ENCODE results near the gene GPD1L.

DNA sequence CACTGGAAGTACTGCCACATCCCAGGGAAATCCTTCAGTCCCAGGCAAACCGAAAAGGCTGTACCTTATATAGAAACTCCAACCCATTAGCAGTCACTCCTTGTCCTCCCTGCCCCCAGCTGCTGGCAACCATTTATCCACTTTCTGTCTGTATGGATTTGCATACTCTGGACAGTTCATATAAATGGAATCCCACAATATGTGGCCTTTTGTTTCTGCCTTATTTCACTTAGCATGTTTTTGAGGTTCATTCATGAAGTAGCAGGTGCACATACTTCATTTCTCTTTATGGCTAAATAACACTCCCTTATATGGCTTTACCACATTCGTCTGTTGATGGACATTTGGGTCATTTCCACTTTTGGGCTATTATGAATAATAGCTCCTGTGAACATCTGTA is 80.5 kb downstream of the GPD1L start:
- TF ChIP-seq, protein P1, sequence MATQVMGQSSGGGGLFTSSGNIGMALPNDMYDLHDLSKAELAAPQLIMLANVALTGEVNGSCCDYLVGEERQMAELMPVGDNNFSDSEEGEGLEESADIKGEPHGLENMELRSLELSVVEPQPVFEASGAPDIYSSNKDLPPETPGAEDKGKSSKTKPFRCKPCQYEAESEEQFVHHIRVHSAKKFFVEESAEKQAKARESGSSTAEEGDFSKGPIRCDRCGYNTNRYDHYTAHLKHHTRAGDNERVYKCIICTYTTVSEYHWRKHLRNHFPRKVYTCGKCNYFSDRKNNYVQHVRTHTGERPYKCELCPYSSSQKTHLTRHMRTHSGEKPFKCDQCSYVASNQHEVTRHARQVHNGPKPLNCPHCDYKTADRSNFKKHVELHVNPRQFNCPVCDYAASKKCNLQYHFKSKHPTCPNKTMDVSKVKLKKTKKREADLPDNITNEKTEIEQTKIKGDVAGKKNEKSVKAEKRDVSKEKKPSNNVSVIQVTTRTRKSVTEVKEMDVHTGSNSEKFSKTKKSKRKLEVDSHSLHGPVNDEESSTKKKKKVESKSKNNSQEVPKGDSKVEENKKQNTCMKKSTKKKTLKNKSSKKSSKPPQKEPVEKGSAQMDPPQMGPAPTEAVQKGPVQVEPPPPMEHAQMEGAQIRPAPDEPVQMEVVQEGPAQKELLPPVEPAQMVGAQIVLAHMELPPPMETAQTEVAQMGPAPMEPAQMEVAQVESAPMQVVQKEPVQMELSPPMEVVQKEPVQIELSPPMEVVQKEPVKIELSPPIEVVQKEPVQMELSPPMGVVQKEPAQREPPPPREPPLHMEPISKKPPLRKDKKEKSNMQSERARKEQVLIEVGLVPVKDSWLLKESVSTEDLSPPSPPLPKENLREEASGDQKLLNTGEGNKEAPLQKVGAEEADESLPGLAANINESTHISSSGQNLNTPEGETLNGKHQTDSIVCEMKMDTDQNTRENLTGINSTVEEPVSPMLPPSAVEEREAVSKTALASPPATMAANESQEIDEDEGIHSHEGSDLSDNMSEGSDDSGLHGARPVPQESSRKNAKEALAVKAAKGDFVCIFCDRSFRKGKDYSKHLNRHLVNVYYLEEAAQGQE (IDR thresholded peaks at IDR 0.05; ENCODE audit: low read depth, low read length), result no peak
- no peak for TF ChIP-seq NFYA (IDR thresholded peaks at IDR 0.05; ENCODE audit: borderline replicate concordance, low read depth, low read length)
- no peak for TF ChIP-seq ZNF274 (IDR thresholded peaks at IDR 0.05; ENCODE audit: insufficient read depth, insufficient read length)
- TF ChIP-seq, protein P2, sequence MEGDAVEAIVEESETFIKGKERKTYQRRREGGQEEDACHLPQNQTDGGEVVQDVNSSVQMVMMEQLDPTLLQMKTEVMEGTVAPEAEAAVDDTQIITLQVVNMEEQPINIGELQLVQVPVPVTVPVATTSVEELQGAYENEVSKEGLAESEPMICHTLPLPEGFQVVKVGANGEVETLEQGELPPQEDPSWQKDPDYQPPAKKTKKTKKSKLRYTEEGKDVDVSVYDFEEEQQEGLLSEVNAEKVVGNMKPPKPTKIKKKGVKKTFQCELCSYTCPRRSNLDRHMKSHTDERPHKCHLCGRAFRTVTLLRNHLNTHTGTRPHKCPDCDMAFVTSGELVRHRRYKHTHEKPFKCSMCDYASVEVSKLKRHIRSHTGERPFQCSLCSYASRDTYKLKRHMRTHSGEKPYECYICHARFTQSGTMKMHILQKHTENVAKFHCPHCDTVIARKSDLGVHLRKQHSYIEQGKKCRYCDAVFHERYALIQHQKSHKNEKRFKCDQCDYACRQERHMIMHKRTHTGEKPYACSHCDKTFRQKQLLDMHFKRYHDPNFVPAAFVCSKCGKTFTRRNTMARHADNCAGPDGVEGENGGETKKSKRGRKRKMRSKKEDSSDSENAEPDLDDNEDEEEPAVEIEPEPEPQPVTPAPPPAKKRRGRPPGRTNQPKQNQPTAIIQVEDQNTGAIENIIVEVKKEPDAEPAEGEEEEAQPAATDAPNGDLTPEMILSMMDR (IDR thresholded peaks at IDR 0.05 in 2 of 3, conservative IDR thresholded peaks at IDR 0.05 in 1 of 3; ENCODE audit: control insufficient read depth in 2 of 3, extremely low read depth in 1 of 3, insufficient read depth in 1 of 3, low read depth in 3 of 3, low read length in 3 of 3), result no peak
- no peak for TF ChIP-seq EP300 (IDR thresholded peaks at IDR 0.05; ENCODE audit: borderline replicate concordance in 1 of 2, control insufficient read depth in 1 of 2, low read depth in 2 of 2, low read length in 2 of 2)
- TF ChIP-seq SP1 (IDR thresholded peaks at IDR 0.05; ENCODE audit: low read depth, low read length), result no peak
- TF ChIP-seq, protein P3, sequence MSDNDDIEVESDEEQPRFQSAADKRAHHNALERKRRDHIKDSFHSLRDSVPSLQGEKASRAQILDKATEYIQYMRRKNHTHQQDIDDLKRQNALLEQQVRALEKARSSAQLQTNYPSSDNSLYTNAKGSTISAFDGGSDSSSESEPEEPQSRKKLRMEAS (IDR thresholded peaks at IDR 0.05; ENCODE audit: low read depth, low read length), result no peak
- no peak for TF ChIP-seq EZH2 (IDR thresholded peaks at IDR 0.05; ENCODE audit: borderline replicate concordance, control insufficient read depth, low read depth, low read length)
- no peak for TF ChIP-seq CBFB (IDR thresholded peaks at IDR 0.05; ENCODE audit: low read depth)
- no peak for TF ChIP-seq JUND (IDR thresholded peaks at IDR 0.05; ENCODE audit: low read depth, low read length)
- TF ChIP-seq POLR2A (IDR thresholded peaks at IDR 0.05; ENCODE audit: low read depth, low read length), result no peak
- TF ChIP-seq POLR2AphosphoS5 (IDR thresholded peaks at IDR 0.05; ENCODE audit: low read length), result no peak
- TF ChIP-seq, protein P4, sequence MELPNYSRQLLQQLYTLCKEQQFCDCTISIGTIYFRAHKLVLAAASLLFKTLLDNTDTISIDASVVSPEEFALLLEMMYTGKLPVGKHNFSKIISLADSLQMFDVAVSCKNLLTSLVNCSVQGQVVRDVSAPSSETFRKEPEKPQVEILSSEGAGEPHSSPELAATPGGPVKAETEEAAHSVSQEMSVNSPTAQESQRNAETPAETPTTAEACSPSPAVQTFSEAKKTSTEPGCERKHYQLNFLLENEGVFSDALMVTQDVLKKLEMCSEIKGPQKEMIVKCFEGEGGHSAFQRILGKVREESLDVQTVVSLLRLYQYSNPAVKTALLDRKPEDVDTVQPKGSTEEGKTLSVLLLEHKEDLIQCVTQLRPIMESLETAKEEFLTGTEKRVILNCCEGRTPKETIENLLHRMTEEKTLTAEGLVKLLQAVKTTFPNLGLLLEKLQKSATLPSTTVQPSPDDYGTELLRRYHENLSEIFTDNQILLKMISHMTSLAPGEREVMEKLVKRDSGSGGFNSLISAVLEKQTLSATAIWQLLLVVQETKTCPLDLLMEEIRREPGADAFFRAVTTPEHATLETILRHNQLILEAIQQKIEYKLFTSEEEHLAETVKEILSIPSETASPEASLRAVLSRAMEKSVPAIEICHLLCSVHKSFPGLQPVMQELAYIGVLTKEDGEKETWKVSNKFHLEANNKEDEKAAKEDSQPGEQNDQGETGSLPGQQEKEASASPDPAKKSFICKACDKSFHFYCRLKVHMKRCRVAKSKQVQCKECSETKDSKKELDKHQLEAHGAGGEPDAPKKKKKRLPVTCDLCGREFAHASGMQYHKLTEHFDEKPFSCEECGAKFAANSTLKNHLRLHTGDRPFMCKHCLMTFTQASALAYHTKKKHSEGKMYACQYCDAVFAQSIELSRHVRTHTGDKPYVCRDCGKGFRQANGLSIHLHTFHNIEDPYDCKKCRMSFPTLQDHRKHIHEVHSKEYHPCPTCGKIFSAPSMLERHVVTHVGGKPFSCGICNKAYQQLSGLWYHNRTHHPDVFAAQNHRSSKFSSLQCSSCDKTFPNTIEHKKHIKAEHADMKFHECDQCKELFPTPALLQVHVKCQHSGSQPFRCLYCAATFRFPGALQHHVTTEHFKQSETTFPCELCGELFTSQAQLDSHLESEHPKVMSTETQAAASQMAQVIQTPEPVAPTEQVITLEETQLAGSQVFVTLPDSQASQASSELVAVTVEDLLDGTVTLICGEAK (IDR thresholded peaks at IDR 0.05; ENCODE audit: borderline replicate concordance), result no peak
- TF ChIP-seq RELA (IDR thresholded peaks at IDR 0.05; ENCODE audit: borderline replicate concordance, partially characterized antibody), result no peak

Measured in GM12878 (cell line).